HepG2 (cell line): ENCODE measurements around the gene DDX23.

ENCODE experiments used
- GABPA ChIP-seq, 2 experiments: IDR thresholded peaks; 2 replicates each; pipeline ENCODE4 v1.6.1; 2011 to 2016; ENCODE audit warnings: low read depth in 2 of 2, low read length in 1 of 2, missing biosample characterization in 1 of 2, missing genetic modification characterization in 1 of 2
- NR2F2 ChIP-seq: IDR thresholded peaks from 2 replicates; pipeline ENCODE4 v1.6.1; 2012; ENCODE audit warnings: low read depth, inconsistent platforms, borderline replicate concordance
- PHB2 ChIP-seq: fragments of 450-650 bp; IDR thresholded peaks from 2 replicates; pipeline ENCODE4 v1.6.1; 2018; ENCODE audit not compliant: partially characterized antibody
- ZNF547 ChIP-seq: sonication (generic); formaldehyde crosslinking; IDR thresholded peaks from 2 replicates; pipeline ENCODE4 v1.5.1; 2020; ENCODE audit warnings: mild to moderate bottlenecking, missing genetic modification reagents
- TF ChIP-seq, protein P1 (sequence below), 2 experiments: IDR thresholded peaks; 2 replicates each; pipeline ENCODE4 v1.6.1; 2011 to 2012; ENCODE audit warnings: low read length in 2 of 2, borderline replicate concordance in 1 of 2, low read depth in 1 of 2, mild to moderate bottlenecking in 1 of 2, moderate library complexity in 1 of 2
- TF ChIP-seq, protein P2 (sequence below): sonication (generic); formaldehyde crosslinking; IDR thresholded peaks from 2 replicates; pipeline ENCODE4 v1.9.0; 2022; ENCODE audit warnings: low read depth, missing genetic modification reagents

DNA sequence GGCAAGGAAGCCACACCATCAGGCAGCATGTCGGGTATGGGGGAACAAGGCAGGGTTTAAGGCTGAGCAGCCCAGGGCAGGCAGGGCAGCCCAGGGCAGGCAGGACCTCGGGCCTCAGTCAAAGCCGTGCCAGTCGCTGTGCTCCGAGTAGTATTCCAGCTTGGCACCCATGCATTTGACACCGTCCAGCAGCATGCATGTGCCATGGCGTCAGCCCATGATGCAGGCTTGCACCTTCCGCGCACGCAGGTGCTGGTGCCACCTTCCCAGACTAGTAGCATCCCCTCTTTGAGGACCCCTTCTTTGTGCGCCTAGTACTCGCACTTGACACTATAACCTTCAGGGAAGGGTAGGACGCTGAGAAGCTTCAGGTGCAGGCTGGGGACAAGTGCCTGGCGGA is 51.5 kb downstream of the DDX23 start:
- TF ChIP-seq NR2F2: no peak
- TF ChIP-seq, protein P1, sequence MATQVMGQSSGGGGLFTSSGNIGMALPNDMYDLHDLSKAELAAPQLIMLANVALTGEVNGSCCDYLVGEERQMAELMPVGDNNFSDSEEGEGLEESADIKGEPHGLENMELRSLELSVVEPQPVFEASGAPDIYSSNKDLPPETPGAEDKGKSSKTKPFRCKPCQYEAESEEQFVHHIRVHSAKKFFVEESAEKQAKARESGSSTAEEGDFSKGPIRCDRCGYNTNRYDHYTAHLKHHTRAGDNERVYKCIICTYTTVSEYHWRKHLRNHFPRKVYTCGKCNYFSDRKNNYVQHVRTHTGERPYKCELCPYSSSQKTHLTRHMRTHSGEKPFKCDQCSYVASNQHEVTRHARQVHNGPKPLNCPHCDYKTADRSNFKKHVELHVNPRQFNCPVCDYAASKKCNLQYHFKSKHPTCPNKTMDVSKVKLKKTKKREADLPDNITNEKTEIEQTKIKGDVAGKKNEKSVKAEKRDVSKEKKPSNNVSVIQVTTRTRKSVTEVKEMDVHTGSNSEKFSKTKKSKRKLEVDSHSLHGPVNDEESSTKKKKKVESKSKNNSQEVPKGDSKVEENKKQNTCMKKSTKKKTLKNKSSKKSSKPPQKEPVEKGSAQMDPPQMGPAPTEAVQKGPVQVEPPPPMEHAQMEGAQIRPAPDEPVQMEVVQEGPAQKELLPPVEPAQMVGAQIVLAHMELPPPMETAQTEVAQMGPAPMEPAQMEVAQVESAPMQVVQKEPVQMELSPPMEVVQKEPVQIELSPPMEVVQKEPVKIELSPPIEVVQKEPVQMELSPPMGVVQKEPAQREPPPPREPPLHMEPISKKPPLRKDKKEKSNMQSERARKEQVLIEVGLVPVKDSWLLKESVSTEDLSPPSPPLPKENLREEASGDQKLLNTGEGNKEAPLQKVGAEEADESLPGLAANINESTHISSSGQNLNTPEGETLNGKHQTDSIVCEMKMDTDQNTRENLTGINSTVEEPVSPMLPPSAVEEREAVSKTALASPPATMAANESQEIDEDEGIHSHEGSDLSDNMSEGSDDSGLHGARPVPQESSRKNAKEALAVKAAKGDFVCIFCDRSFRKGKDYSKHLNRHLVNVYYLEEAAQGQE (IDR thresholded peaks at IDR 0.05; ENCODE audit: borderline replicate concordance in 1 of 2, low read depth in 1 of 2, low read length in 2 of 2): no peak
- no peak for TF ChIP-seq PHB2
- TF ChIP-seq GABPA (IDR thresholded peaks at IDR 0.05; ENCODE audit: low read depth, low read length): no peak
- no peak for TF ChIP-seq GABPA (CRISPR knock-in tag; IDR thresholded peaks at IDR 0.05; ENCODE audit: low read depth)
- TF ChIP-seq ZNF547 (CRISPR knock-in tag): no peak
- TF ChIP-seq, protein P2, sequence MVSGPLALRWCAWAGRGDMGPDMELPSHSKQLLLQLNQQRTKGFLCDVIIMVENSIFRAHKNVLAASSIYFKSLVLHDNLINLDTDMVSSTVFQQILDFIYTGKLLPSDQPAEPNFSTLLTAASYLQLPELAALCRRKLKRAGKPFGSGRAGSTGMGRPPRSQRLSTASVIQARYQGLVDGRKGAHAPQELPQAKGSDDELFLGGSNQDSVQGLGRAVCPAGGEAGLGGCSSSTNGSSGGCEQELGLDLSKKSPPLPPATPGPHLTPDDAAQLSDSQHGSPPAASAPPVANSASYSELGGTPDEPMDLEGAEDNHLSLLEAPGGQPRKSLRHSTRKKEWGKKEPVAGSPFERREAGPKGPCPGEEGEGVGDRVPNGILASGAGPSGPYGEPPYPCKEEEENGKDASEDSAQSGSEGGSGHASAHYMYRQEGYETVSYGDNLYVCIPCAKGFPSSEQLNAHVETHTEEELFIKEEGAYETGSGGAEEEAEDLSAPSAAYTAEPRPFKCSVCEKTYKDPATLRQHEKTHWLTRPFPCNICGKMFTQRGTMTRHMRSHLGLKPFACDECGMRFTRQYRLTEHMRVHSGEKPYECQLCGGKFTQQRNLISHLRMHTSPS (CRISPR knock-in tag): no peak
